SK-N-SH (cell line): ENCODE results near the gene TEX52. TPM values are rescaled to one million over a fixed set of nuclear protein-coding genes. Genes with fewer than 3 reads are reported as not detected.

Experiments used
- CTCF ChIA-PET: fragments of 300-600, 350-600 bp; formaldehyde crosslinking; extraction: SDS; loops from one replicate; lab custom pipeline; 2021; lab: Yijun Ruan, JAX
- POLR2A ChIA-PET: fragments of 350-600 bp; sonication (Branson Sonifier 250); formaldehyde crosslinking; extraction: SDS; loops from one replicate; lab custom pipeline; 2020; ENCODE audit warnings: antibody characterized with exemption, inconsistent platforms; lab: Yijun Ruan, JAX
- DNase-seq: peaks from one replicate; pipeline ENCODE4 v3.0.0; 2012
- H2AFZ ChIP-seq: fragments of 200-600 bp; sonication (generic); 2 replicates; pipeline ENCODE4 v1.8.1; 2016; ENCODE audit warnings: antibody characterized with exemption, mild to moderate bottlenecking, low read depth
- H3F3A ChIP-seq: fragments of 200-600 bp; sonication (generic); replicated peaks from 2 replicates; pipeline ENCODE3; 2016; ENCODE audit warnings: antibody characterized with exemption, mild to moderate bottlenecking; ENCODE audit not compliant: insufficient read depth
- H3K27ac ChIP-seq, 2 experiments: fragments of 200-500 bp in 1 of 2; fragments of 200-600 bp in 1 of 2; sonication (Bioruptor generic) in 1 of 2; sonication (generic), shearing (Covaris generic) in 1 of 2; 2 replicates each; pipeline versions ENCODE4 v1.5.1 to v1.6.1; 2014 to 2016; ENCODE audit warnings: low read depth in 2 of 2, inconsistent platforms in 1 of 2, low read length in 1 of 2, mild to moderate bottlenecking in 1 of 2, mixed read lengths in 1 of 2
- H3K27me3 ChIP-seq: fragments of 200-600 bp; sonication (generic), shearing (Covaris generic); 2 replicates; pipeline ENCODE4 v1.6.1; 2016; ENCODE audit warnings: mixed run types; ENCODE audit not compliant: insufficient read depth
- H3K36me3 ChIP-seq, 2 experiments: fragments of 200-500 bp in 1 of 2; fragments of 200-600 bp in 1 of 2; sonication (Bioruptor generic) in 1 of 2; sonication (generic) in 1 of 2; replicated peaks in 1 of 2; 2 replicates each; pipeline versions ENCODE3 to v1.5.1; 2014 to 2016; ENCODE audit warnings: low read length in 1 of 2, mild to moderate bottlenecking in 1 of 2; ENCODE audit not compliant: insufficient read depth in 2 of 2, control insufficient read depth in 1 of 2
- H3K4me1 ChIP-seq, 2 experiments: fragments of 200-500 bp in 1 of 2; fragments of 200-600 bp in 1 of 2; sonication (Bioruptor generic) in 1 of 2; sonication (generic), shearing (Covaris generic) in 1 of 2; 2 replicates each; pipeline versions ENCODE4 v1.5.1 to v1.6.1; 2014 to 2016; ENCODE audit warnings: low read depth in 1 of 2, low read length in 1 of 2, mixed run types in 1 of 2; ENCODE audit not compliant: insufficient read depth in 2 of 2, control insufficient read depth in 1 of 2
- H3K4me2 ChIP-seq: fragments of 200-600 bp; sonication (generic), shearing (Covaris generic); 2 replicates; pipeline ENCODE4 v1.6.1; 2017; ENCODE audit warnings: mixed run types
- H3K4me3 ChIP-seq, 2 experiments: fragments of 200-500 bp in 1 of 2; fragments of 200-600 bp in 1 of 2; sonication (Bioruptor generic) in 1 of 2; sonication (generic), shearing (Covaris generic) in 1 of 2; 2 replicates each; pipeline versions ENCODE4 v1.5.1 to v1.8.1; 2014 to 2016; ENCODE audit warnings: low read depth in 2 of 2, inconsistent platforms in 1 of 2, low read length in 1 of 2, mild to moderate bottlenecking in 1 of 2, mixed read lengths in 1 of 2, moderate library complexity in 1 of 2
- H3K79me2 ChIP-seq: fragments of 200-600 bp; sonication (generic); 2 replicates; pipeline ENCODE4 v1.8.1; 2017; ENCODE audit warnings: mild to moderate bottlenecking; ENCODE audit not compliant: insufficient read depth
- H3K9ac ChIP-seq: fragments of 200-600 bp; sonication (generic); 2 replicates; pipeline ENCODE4 v1.6.1; 2017; ENCODE audit warnings: mixed run types
- H3K9me2 ChIP-seq: fragments of 200-600 bp; sonication (generic); 2 replicates; pipeline ENCODE4 v1.6.1; 2017; ENCODE audit warnings: mixed run types
- H3K9me3 ChIP-seq: fragments of 200-600 bp; sonication (generic); 2 replicates; pipeline ENCODE4 v1.6.1; 2017; ENCODE audit warnings: mixed run types, mild to moderate bottlenecking, moderate library complexity
- H4K20me1 ChIP-seq: fragments of 200-600 bp; sonication (generic); 2 replicates; pipeline ENCODE4 v1.6.1; 2017; ENCODE audit warnings: mild to moderate bottlenecking, mixed run types; ENCODE audit not compliant: insufficient read depth
- CHD2 ChIP-seq: fragments of 150-350 bp; IDR thresholded peaks from 2 replicates; pipeline ENCODE4 v1.6.1; 2018; ENCODE audit warnings: low read length; ENCODE audit not compliant: partially characterized antibody
- EZH2phosphoT487 ChIP-seq: fragments of 200-600 bp; sonication (generic); IDR thresholded peaks from 2 replicates; pipeline ENCODE4 v1.6.1; 2017; ENCODE audit warnings: low read depth, mixed run types, mild to moderate bottlenecking, antibody characterized with exemption, moderate library complexity, borderline replicate concordance
- FOSL2 ChIP-seq: IDR thresholded peaks from 2 replicates; pipeline ENCODE4 v1.4.0; 2012; ENCODE audit warnings: low read depth, mild to moderate bottlenecking, moderate library complexity, borderline replicate concordance
- FOXJ3 ChIP-seq: sonication (generic); formaldehyde crosslinking; IDR thresholded peaks from 2 replicates; pipeline ENCODE4 v1.5.1; 2020; ENCODE audit warnings: mild to moderate bottlenecking, missing genetic modification reagents
- FOXM1 ChIP-seq: IDR thresholded peaks from 2 replicates; pipeline ENCODE4 v1.4.0; 2012; ENCODE audit warnings: low read depth, mild to moderate bottlenecking
- GABPA ChIP-seq: IDR thresholded peaks from 2 replicates; pipeline ENCODE4 v1.4.0; 2012; ENCODE audit warnings: low read depth, mild to moderate bottlenecking
- JUND ChIP-seq: IDR thresholded peaks from 2 replicates; pipeline ENCODE4 v1.4.0; 2012
- MXI1 ChIP-seq: IDR thresholded peaks from 2 replicates; pipeline ENCODE4 v1.6.1; 2012; ENCODE audit warnings: mild to moderate bottlenecking, low read depth, low read length, improper control_type of control experiment
- NFIC ChIP-seq: IDR thresholded peaks from 2 replicates; pipeline ENCODE4 v1.4.0; 2012; ENCODE audit warnings: borderline replicate concordance
- RAD21 ChIP-seq: IDR thresholded peaks from 2 replicates; pipeline ENCODE4 v1.6.1; 2012; ENCODE audit warnings: mild to moderate bottlenecking, low read length
- SIN3A ChIP-seq: IDR thresholded peaks from 2 replicates; pipeline ENCODE4 v1.6.1; 2012; ENCODE audit warnings: low read depth, mild to moderate bottlenecking, low read length, moderate library complexity, borderline replicate concordance
- TAF1 ChIP-seq: IDR thresholded peaks from 2 replicates; pipeline ENCODE4 v1.6.1; 2012; ENCODE audit warnings: low read depth, mild to moderate bottlenecking, low read length, moderate library complexity, borderline replicate concordance
- TCF12 ChIP-seq: IDR thresholded peaks from 2 replicates; pipeline ENCODE4 v1.4.0; 2012
- TEAD4 ChIP-seq: IDR thresholded peaks from 2 replicates; pipeline ENCODE4 v1.4.0; 2012; ENCODE audit warnings: mild to moderate bottlenecking, borderline replicate concordance; ENCODE audit not compliant: insufficient read depth
- YY1 ChIP-seq: IDR thresholded peaks from 2 replicates; pipeline ENCODE4 v1.4.0; 2012; ENCODE audit warnings: low read depth, mild to moderate bottlenecking
- WGBS: methylation state at CpG from one replicate; pipeline ENCODE4 v1.1.6; 2017; ENCODE audit warnings: low lambda C conversion rate; 5-methylcytosine and 5-hydroxymethylcytosine counted together
- polyA plus RNA-seq, 3 experiments: library from polyadenylated mRNA; depleted of rRNA; stranded (reverse); fragments of >200 nt; gene quantifications; 2 replicates each; pipeline ENCODE4 v1.2.3, GENCODE V29; 2012
- TF ChIP-seq, protein P1 (sequence below): IDR thresholded peaks from 2 replicates; pipeline ENCODE4; 2012
- TF ChIP-seq, protein P2 (sequence below): fragments of 200-600 bp; sonication (generic); IDR thresholded peaks from 2 replicates; pipeline ENCODE4 v1.6.1; 2017; ENCODE audit warnings: antibody characterized with exemption, mild to moderate bottlenecking, moderate library complexity
- TF ChIP-seq, protein P3 (sequence below): IDR thresholded peaks from 2 replicates; pipeline ENCODE4 v1.4.0; 2012; ENCODE audit warnings: low read depth, borderline replicate concordance

TEX52 gene
- polyA plus RNA-seq, 1 of the 3 experiments (the other 2 are of a cell fraction), result not detected

DNA sequence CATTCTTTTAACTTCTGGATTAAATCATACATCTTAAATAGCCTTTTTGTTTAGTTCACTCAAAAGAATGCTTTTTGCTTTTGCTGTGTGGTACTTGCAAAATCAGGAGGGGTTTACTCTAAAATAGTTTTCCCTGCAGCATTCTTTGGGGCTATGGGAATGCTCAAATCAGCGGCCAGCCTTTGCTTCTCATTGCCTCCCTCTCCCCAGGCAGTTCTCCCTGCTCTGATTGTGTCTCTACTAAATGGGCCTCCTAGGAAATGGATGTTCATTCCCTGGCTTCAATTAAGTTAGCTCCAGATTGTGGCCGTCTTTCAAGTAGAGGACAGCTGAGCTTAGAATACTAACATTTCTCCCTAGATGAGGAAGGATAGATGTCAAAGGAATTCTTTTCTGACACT, 38.2 kb upstream of the TEX52 start:
- H4K20me1 ChIP-seq, result peaks cover 52% of the 10 kb centered on the region
- ChIA-PET CTCF (interaction anchor here (1.0 to 1.6 kb wide), 3 partner anchors 10 to 50 kb away, joined by 3 to 8 read pairs (median 4); no protein-coding TSS in a partner anchor), POLR2A (interaction anchor here (0.6 kb wide), 1 partner anchor 183 kb away, joined by 4 read pairs; no protein-coding TSS in a partner anchor)
- peak; percentile 16 for DNase-seq
- no peaks in the 10 kb centered on the region for H3K27me3 ChIP-seq
- no peak overlapping the region for H2AFZ ChIP-seq
- WGBS, result 75% methylated on average over 2 of the region's 2 CpGs
- TF ChIP-seq FOXJ3 (no peak), FOXM1 (no peak), YY1 (no peak), GABPA (no peak), SIN3A (no peak), RAD21 (no peak), NFIC (no peak), TAF1 (no peak), JUND (no peak), TCF12 (no peak), TEAD4 (no peak), CHD2 (no peak), MXI1 (no peak), FOSL2 (no peak), EZH2phosphoT487 (no peak)
- TF ChIP-seq, protein P1, sequence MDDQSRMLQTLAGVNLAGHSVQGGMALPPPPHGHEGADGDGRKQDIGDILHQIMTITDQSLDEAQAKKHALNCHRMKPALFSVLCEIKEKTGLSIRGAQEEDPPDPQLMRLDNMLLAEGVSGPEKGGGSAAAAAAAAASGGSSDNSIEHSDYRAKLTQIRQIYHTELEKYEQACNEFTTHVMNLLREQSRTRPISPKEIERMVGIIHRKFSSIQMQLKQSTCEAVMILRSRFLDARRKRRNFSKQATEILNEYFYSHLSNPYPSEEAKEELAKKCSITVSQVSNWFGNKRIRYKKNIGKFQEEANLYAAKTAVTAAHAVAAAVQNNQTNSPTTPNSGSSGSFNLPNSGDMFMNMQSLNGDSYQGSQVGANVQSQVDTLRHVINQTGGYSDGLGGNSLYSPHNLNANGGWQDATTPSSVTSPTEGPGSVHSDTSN, result no peak
- TF ChIP-seq, protein P2, sequence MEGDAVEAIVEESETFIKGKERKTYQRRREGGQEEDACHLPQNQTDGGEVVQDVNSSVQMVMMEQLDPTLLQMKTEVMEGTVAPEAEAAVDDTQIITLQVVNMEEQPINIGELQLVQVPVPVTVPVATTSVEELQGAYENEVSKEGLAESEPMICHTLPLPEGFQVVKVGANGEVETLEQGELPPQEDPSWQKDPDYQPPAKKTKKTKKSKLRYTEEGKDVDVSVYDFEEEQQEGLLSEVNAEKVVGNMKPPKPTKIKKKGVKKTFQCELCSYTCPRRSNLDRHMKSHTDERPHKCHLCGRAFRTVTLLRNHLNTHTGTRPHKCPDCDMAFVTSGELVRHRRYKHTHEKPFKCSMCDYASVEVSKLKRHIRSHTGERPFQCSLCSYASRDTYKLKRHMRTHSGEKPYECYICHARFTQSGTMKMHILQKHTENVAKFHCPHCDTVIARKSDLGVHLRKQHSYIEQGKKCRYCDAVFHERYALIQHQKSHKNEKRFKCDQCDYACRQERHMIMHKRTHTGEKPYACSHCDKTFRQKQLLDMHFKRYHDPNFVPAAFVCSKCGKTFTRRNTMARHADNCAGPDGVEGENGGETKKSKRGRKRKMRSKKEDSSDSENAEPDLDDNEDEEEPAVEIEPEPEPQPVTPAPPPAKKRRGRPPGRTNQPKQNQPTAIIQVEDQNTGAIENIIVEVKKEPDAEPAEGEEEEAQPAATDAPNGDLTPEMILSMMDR, result no peak
- TF ChIP-seq, protein P3, sequence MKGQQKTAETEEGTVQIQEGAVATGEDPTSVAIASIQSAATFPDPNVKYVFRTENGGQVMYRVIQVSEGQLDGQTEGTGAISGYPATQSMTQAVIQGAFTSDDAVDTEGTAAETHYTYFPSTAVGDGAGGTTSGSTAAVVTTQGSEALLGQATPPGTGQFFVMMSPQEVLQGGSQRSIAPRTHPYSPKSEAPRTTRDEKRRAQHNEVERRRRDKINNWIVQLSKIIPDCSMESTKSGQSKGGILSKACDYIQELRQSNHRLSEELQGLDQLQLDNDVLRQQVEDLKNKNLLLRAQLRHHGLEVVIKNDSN, result no peak
- peaks cover 7 to 25% of the 10 kb centered on the region in 2 experiments; a peak in 2 of 4 replicates for H3K4me1 ChIP-seq
- no peaks in the 10 kb centered on the region for H3K9me3 ChIP-seq
- H3K79me2 ChIP-seq, result peaks cover 91% of the 10 kb centered on the region
- no peak overlapping the region for H3K4me2 ChIP-seq
- no peak overlapping the region for H3K4me3 ChIP-seq
- H3K36me3 ChIP-seq, result peaks cover 0 to 6% of the 10 kb centered on the region in 2 experiments
- no peaks in the 10 kb centered on the region for H3K9me2 ChIP-seq
- H3K9ac ChIP-seq, result no peak overlapping the region
- peaks cover 23% of the 10 kb centered on the region for H3F3A ChIP-seq
- H3K27ac ChIP-seq, result no peak overlapping the region; a peak in 1 of 4 replicates
